Fibroblast of villous mesenchyme (primary cell): ENCODE results near the gene SEMA4B. TPM values are rescaled to one million over a fixed set of nuclear protein-coding genes. Genes with fewer than 3 reads are reported as not detected.

ENCODE experiments used
- DNase-seq: peaks from one replicate; pipeline ENCODE4 v3.0.0-alpha.2; 2010; ENCODE audit warnings: low read depth
- H3K4me3 ChIP-seq: 2 replicates; pipeline ENCODE4 v1.5.1; 2011; ENCODE audit warnings: low read depth, mild to moderate bottlenecking, low read length
- total RNA-seq: library from RNA; depleted of rRNA; stranded (reverse); fragments of >200 nt; gene quantifications from 2 replicates; pipeline ENCODE4 v1.2.3, GENCODE V29; 2012
- TF ChIP-seq, protein P1 (sequence below): IDR thresholded peaks from 2 replicates; pipeline ENCODE4 v1.5.1; 2012; ENCODE audit warnings: low read depth, mild to moderate bottlenecking, low read length; ENCODE audit not compliant: insufficient read depth

SEMA4B gene
- total RNA-seq, 1 donor, result 16.4 TPM

DNA sequence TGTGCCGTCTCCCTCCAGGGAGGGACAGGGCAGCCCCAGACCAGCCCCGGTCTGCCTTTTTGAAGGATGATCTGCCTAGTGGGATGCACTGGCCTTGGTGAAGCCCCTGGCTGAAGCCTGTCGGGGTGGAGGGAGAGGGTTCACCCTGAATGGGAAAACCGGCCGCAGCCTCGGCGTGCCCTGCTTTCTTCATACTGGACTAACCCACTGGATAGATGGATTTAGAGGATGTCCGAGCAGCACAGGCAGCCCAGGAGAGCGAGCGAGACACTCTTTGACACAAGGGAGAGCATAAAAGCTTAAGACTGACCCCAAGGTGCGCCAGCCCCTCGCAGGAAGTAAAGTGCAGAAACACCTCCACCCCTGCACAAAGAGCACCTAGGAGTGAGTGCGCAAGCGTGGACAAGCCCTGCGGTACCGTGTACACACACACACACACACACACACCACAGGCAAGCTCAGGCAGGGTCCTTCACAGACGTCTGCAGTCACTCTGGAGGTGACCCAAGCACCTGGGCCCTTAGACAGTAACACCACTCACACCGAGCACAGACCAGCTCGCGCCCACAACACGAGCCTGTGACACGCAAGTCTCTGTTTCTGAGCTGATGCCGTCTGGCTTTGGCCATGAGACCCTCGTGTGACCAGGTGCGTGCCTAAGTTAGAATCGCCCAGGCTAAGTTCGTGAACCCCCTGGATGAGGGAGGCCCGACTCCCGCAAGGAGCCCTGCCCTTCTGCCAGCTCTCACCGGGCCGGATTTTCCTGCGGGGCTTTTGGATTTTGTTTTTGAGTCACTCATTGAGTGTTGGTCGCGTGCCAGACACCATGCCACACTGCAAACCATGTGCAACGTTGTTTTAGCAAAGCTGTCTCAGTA, 11.3 kb downstream of the SEMA4B start:
- no peak for DNase-seq
- no peak overlapping the region for H3K4me3 ChIP-seq
- TF ChIP-seq, protein P1, sequence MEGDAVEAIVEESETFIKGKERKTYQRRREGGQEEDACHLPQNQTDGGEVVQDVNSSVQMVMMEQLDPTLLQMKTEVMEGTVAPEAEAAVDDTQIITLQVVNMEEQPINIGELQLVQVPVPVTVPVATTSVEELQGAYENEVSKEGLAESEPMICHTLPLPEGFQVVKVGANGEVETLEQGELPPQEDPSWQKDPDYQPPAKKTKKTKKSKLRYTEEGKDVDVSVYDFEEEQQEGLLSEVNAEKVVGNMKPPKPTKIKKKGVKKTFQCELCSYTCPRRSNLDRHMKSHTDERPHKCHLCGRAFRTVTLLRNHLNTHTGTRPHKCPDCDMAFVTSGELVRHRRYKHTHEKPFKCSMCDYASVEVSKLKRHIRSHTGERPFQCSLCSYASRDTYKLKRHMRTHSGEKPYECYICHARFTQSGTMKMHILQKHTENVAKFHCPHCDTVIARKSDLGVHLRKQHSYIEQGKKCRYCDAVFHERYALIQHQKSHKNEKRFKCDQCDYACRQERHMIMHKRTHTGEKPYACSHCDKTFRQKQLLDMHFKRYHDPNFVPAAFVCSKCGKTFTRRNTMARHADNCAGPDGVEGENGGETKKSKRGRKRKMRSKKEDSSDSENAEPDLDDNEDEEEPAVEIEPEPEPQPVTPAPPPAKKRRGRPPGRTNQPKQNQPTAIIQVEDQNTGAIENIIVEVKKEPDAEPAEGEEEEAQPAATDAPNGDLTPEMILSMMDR, result no peak

DNA sequence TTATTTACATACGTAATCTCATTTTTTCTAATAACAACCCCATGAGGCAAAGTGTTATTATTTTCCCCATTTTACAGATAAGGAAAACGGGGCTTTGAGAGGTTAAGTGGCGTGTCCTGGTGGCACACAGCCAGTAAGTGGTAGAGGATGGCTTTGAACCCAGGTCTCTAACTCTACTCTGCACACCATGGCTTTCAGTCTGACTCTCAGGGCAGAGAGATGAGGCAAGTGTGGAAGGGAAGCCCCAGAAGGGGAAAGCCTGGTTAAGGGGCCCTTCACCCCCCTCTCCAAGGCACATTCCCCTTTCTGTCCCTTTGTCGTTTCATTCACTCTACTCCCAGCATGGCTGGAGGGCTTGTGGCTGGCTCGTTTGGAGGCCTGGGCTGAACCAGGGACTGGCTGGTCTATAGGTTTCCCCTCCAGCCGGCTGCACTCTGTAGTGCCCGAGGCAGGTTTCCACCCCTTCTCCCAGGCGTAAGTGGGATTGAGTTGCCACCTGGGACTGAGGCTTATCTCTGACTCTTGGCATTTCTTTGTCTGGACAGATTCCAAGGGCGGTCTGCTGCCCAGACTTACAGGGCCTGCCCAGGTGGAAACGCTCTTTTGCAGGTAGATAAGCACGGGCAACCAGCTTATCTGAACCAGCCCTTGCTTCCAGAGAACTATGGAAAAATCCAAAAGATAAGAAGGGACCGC, 12.1 kb downstream of the SEMA4B start:
- TF ChIP-seq, protein P1, result no peak
- no peak overlapping the region for H3K4me3 ChIP-seq
- no peak for DNase-seq

DNA sequence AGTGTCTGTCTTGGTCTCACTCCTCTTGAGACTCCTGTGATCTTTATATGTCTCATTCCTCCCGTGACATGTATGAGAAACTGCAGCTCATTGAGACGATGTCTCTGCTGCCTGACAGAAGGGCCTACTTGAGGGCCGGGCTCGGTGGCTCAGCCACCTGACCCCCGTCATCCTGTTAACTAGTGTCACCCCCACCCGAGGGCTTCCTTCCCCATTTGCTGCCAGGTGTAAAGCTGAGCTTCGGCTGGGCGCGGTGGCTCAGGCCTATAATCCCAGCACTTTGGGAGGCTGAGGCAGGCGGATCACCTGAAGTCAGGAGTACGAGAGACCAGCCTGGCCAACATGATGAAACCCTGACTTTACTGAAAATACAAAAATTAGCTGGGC, 12.7 kb downstream of the SEMA4B start:
- no peak overlapping the region for H3K4me3 ChIP-seq
- TF ChIP-seq, protein P1, result no peak
- no peak for DNase-seq

DNA sequence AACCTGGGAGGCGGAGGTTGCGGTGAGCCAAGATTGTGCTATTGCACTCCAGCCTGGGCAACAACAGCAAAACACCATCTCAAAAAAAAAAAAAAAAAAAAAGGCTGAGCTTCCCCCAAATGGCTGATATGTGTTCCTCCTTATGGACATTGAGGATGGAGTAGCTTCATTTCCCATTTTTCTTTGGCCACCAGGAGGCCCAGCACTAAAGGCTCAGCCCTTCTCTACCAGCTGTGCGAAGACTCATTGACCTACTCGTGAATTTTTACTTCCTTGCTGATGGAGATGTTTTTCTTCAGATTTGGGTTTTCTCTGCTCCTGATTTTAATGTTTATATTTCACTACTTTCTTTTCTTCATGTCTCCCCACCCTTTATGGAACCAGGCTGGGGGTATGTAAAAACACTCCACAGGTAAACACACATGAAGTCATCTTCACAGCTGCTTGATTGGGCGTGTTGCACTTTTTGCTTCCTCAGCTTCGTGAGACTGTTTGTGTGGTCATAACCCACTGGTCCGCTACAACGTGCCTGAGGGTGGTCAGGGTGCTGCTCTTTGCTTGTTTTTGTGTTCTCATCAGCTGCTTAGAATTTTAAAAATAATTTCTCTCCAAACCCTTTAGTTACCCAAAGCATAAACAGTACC, 13.5 kb downstream of the SEMA4B start:
- H3K4me3 ChIP-seq, result no peak overlapping the region
- DNase-seq, result no peak
- TF ChIP-seq, protein P1, result peak; percentile 36

DNA sequence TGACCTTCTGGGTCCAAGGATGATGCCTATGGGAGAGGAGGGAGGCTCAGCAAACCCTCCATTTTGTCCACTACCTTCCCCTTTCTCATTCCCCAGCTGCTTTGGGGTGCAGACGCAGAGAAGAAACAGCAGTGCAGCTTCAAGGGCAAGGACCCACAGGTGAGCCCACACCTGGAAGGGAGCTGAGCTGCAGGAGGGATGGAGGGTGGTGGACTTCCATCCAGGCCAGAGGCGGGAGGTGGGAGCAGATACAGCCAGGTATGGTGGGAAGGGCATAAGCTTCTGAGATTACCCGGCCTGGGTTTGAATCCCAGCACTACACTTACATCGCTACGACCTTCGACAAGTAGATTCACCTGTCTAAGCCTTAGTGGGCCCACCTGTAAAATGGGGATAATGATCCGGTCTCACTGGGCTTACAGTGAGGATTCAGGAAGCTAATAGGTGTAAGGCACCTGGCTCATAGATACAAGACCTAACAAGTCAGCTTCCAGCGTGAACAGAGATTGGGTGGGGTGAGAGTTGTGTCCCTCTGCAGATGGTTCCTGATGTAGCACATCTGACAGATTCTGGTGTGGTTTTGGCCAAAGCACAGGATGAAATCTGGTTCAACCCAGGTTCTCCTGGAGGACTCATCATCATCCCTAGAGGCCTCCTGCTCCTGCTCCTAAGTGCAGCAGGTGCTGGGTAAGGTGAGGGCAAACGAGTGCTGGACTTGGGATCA, 16.7 kb downstream of the SEMA4B start:
- TF ChIP-seq, protein P1, result no peak
- no peak for DNase-seq
- H3K4me3 ChIP-seq, result no peak overlapping the region

DNA sequence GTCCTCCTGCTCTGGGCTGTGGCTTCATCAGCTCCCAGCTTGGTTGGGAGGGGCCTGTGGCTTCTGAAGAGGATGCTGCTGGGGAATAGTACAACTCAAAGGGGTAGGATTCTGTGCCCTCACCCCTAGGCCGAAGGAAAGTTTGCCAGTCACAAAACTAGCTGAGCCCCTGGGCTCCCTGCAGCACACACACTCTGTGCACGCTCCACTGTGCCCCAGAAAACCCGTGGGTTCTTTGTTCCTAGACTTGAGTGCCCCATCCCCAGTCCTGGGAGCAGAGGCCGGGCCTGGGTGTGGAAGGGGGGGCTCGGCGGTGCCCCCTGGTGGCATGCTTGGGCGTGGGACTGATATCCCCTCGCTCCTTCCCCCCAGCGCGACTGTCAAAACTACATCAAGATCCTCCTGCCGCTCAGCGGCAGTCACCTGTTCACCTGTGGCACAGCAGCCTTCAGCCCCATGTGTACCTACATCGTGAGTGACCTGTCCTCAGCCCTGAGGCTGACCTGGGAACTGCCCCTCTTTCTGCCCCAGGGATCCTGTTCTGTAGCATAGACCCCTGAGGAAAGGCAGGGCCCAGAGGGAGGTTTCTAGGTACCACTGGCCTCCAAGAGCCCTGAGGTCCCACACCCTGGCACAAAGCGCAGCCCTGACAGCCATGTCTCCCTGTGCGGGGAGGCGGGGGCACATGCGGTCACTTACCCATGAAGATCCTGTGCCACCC, 18.5 kb downstream of the SEMA4B start:
- TF ChIP-seq, protein P1, result peak; percentile 70
- DNase-seq, result peak; percentile 21

More for the DNA sequence above, 18.5 kb downstream of the SEMA4B start:
- no peak overlapping the region for H3K4me3 ChIP-seq
